DMS79 treated with DMSO at 0.1 percent for 48 hours (cell line): ENCODE results near the gene TAF1B.
A peak's percentile ranks its signal among the peaks of the same experiment; 100 is the strongest.

Experiments used
- DNase-seq: peaks from one replicate; lab custom pipeline; 2025; lab: John Stamatoyannopoulos, UW

Gene TAF1B

GRCh38 chr2:9843229-9844035, at the start of gene TAF1B:
TSS of gene TAF1B (plus strand) at chr2:9843474. CDS start at chr2:9843542, 68 bp downstream.
- DNase-seq: peak; percentile 95

GRCh38 chr2:9793918-9794717, 49.2 kb upstream of the TAF1B start:
- DNase-seq: no peak

- no peak for DNase-seq
These were observed 48.2 kb upstream of the TAF1B start for GRCh38 chr2:9795071-9795470.

- DNase-seq: no peak
These were observed 46.9 kb upstream of the TAF1B start for GRCh38 chr2:9796056-9797010.

- no peak for DNase-seq
These were observed 46.2 kb upstream of the TAF1B start for GRCh38 chr2:9797086-9797485.

- no peak for DNase-seq
These were observed 45.4 kb upstream of the TAF1B start for GRCh38 chr2:9797681-9798556.

- no peak for DNase-seq
These were observed 44.2 kb upstream of the TAF1B start for GRCh38 chr2:9799011-9799596.

- DNase-seq: peak; percentile 55
These were observed 43.3 kb upstream of the TAF1B start for GRCh38 chr2:9799729-9800632.

- DNase-seq: no peak
These were observed 42.7 kb upstream of the TAF1B start for GRCh38 chr2:9800639-9800974.

- no peak for DNase-seq
These were observed 42.1 kb upstream of the TAF1B start for GRCh38 chr2:9800975-9801726.

GRCh38 chr2:9802576-9802993, 40.7 kb upstream of the TAF1B start:
- no peak for DNase-seq

GRCh38 chr2:9803023-9803805, 40.1 kb upstream of the TAF1B start:
- no peak for DNase-seq

GRCh38 chr2:9805435-9806297, 37.6 kb upstream of the TAF1B start:
- no peak for DNase-seq

- DNase-seq: no peak
These were observed 37.0 kb upstream of the TAF1B start for GRCh38 chr2:9806298-9806610.

- no peak for DNase-seq
These were observed 36.6 kb upstream of the TAF1B start for GRCh38 chr2:9806656-9807055.

- DNase-seq: no peak
These were observed 36.2 kb upstream of the TAF1B start for GRCh38 chr2:9807056-9807455.

- no peak for DNase-seq
These were observed 35.5 kb upstream of the TAF1B start for GRCh38 chr2:9807555-9808305.
